Body of pancreas (tissue), 4 donors: ENCODE results near the gene KLHL26. TPM values are rescaled to one million over a fixed set of nuclear protein-coding genes. Genes with fewer than 3 reads are reported as not detected.

ENCODE experiments used
- ATAC-seq: fragments of 150-250 bp; one replicate; pipeline ENCODE4 v1.9.1; 2016
- DNase-seq, 4 donors: peaks; one replicate each; pipeline ENCODE4 v3.0.0-alpha.2; 2019
- H3K27ac ChIP-seq, 4 donors: fragments of 200-600 bp; sonication (generic); 1 replicate in 3 of 4; 2 replicates in 1 of 4; pipeline versions ENCODE4 v1.5.1 to v1.6.1; 2016 to 2019; ENCODE audit warnings: mild to moderate bottlenecking in 1 of 4, mixed read lengths in 1 of 4, moderate library complexity in 1 of 4
- H3K27me3 ChIP-seq, 2 donors: fragments of 200-600 bp; sonication (generic); one replicate each; pipeline ENCODE4 v1.6.0; 2016; ENCODE audit warnings: mild to moderate bottlenecking in 1 of 2
- H3K36me3 ChIP-seq, 2 donors: fragments of 200-600 bp; sonication (generic); replicated peaks in 1 of 2; 2 replicates each; pipeline ENCODE4 v1.5.1; 2016; ENCODE audit warnings: low read depth in 2 of 2; ENCODE audit not compliant: insufficient read depth in 1 of 2
- H3K4me1 ChIP-seq: fragments of 200-600 bp; sonication (generic); one replicate; pipeline ENCODE4 v1.6.0; 2016
- H3K4me3 ChIP-seq, 2 donors: fragments of 200-600 bp; sonication (generic); 1 replicate in 1 of 2; 2 replicates in 1 of 2; pipeline ENCODE4 v1.5.1; 2016 to 2019
- H3K9me3 ChIP-seq, 3 donors: fragments of 200-600 bp; sonication (generic); 1 replicate in 2 of 3; 2 replicates in 1 of 3; pipeline ENCODE4 v1.5.1; 2016
- CTCF ChIP-seq, 7 experiments: fragments of 450-650 bp in 4 of 7; fragments of 200-600 bp in 3 of 7; sonication (generic) in 3 of 7; IDR thresholded peaks; one replicate each; pipeline ENCODE4 v1.5.1; 2016 to 2019; ENCODE audit warnings: antibody characterized with exemption in 7 of 7
- POLR2A ChIP-seq, 3 donors: fragments of 450-650 bp; IDR thresholded peaks; one replicate each; pipeline ENCODE4 v1.6.1; 2016; ENCODE audit warnings: antibody characterized with exemption in 3 of 3, mild to moderate bottlenecking in 2 of 3
- WGBS, 2 donors: methylation state at CpG; one replicate each; pipeline ENCODE4 v1.1.5; 2017; 5-methylcytosine and 5-hydroxymethylcytosine counted together
- intact Hi-C: fragments of 100-400 bp; cut with DNase I; formaldehyde crosslinking; loops from one replicate; pipeline ENCODE4 v1.15.1; 2023
- total RNA-seq, 2 donors: library from RNA; depleted of rRNA; stranded (reverse); fragments of >200 nt; gene quantifications; one replicate each; pipeline ENCODE4 v1.1.0, GENCODE V29; 2016

The KLHL26 gene
- total RNA-seq, 2 donors from 2014 or later, result 3.6 to 8.9 TPM

- Histone ChIP-seq H3K9me3 (no peaks in the 10 kb centered on the region), H3K4me3 (no peak overlapping the region)
- intact Hi-C loops, result no loop called here
Measured at GRCh38 chr19:18713550-18714117, 76.8 kb downstream of the KLHL26 start.

GRCh38 chr19:18715416-18715815 is 78.6 kb downstream of the KLHL26 start:
- no peak for ATAC-seq
- no peak overlapping the region for H3K27ac ChIP-seq
- no peaks in the 10 kb centered on the region for H3K4me1 ChIP-seq
- DNase-seq, result no peak
- no peaks in the 10 kb centered on the region for H3K27me3 ChIP-seq
- no peaks in the 10 kb centered on the region for H3K36me3 ChIP-seq
- no peaks in the 10 kb centered on the region for H3K9me3 ChIP-seq
- no peak overlapping the region for H3K4me3 ChIP-seq
- no peak for TF ChIP-seq CTCF (IDR thresholded peaks at IDR 0.05)
- no peak for TF ChIP-seq POLR2A (IDR thresholded peaks at IDR 0.05)
- intact Hi-C loops, result no loop called here
- 82 to 89% methylated on average over 3 to 5 of the region's 5 CpGs for whole genome bisulfite sequencing, 2 donors

More at GRCh38 chr19:18713550-18714117, 76.8 kb downstream of the KLHL26 start:
- no peaks in the 10 kb centered on the region for H3K36me3 ChIP-seq
- H3K4me1 ChIP-seq, result no peaks in the 10 kb centered on the region
- ATAC-seq (no peak), DNase-seq (no peak)
- WGBS, 2 donors, result 85 to 88% methylated on average over 4 to 18 of the region's 18 CpGs
- no peaks in the 10 kb centered on the region for H3K27me3 ChIP-seq
- TF ChIP-seq CTCF (IDR thresholded peaks at IDR 0.05) (no peak), POLR2A (IDR thresholded peaks at IDR 0.05) (no peak)
- no peak overlapping the region for H3K27ac ChIP-seq

GRCh38 chr19:18716857-18717256 is 80.0 kb downstream of the KLHL26 start:
- ATAC-seq, result no peak
- WGBS, 2 donors, result 92% methylated on average over 6 of the region's 6 CpGs
- intact Hi-C loops, result no loop called here

GRCh38 chr19:18717601-18718000 is 80.8 kb downstream of the KLHL26 start:
- Histone ChIP-seq H3K36me3 (no peaks in the 10 kb centered on the region), H3K27ac (no peak overlapping the region), H3K4me3 (no peak overlapping the region), H3K4me1 (no peaks in the 10 kb centered on the region), H3K27me3 (no peaks in the 10 kb centered on the region), H3K9me3 (no peaks in the 10 kb centered on the region)
- TF ChIP-seq POLR2A (IDR thresholded peaks at IDR 0.05) (no peak), CTCF (IDR thresholded peaks at IDR 0.05) (no peak)
- ATAC-seq (no peak), DNase-seq (no peak)
- intact Hi-C loops, result no loop called here
- WGBS, 2 donors, result 86 to 92% methylated on average over 10 of the region's 10 CpGs

More at GRCh38 chr19:18716857-18717256, 80.0 kb downstream of the KLHL26 start:
- no peak for TF ChIP-seq POLR2A (IDR thresholded peaks at IDR 0.05)
- Histone ChIP-seq H3K9me3 (no peaks in the 10 kb centered on the region), H3K4me3 (no peak overlapping the region), H3K36me3 (no peaks in the 10 kb centered on the region), H3K4me1 (no peaks in the 10 kb centered on the region), H3K27ac (no peak overlapping the region), H3K27me3 (no peaks in the 10 kb centered on the region)
- no peak for DNase-seq

GRCh38 chr19:18718015-18718526 is 81.2 kb downstream of the KLHL26 start:
- Histone ChIP-seq H3K4me3 (no peak overlapping the region), H3K4me1 (no peaks in the 10 kb centered on the region), H3K27ac (no peak overlapping the region), H3K36me3 (no peaks in the 10 kb centered on the region), H3K27me3 (no peaks in the 10 kb centered on the region), H3K9me3 (no peaks in the 10 kb centered on the region)
- ATAC-seq (no peak), DNase-seq (no peak)
- WGBS, 2 donors, result 77 to 81% methylated on average over 5 of the region's 5 CpGs
- TF ChIP-seq POLR2A (IDR thresholded peaks at IDR 0.05), result no peak
- no peak for TF ChIP-seq CTCF (IDR thresholded peaks at IDR 0.05)
- intact Hi-C loops, result no loop called here
